Activated naive CD8-positive, alpha-beta T cell treated with anti-CD3 and anti-CD28 coated beads, Interleukin-2, amount 50 U/mL, for 24 hours (primary cell): ENCODE results near the gene BTBD9.
A peak's percentile ranks its signal among the peaks of the same experiment; 100 is the strongest.
"Not testable (repeated sequence)": the region's sequence is repeated elsewhere in the genome, so short reads cannot be mapped to it uniquely, and the experiment has no call there.

Experiments used
- ATAC-seq: fragments of 150-1000 bp; cut with Tn5 transposase; one replicate; pipeline ENCODE4 v1.10.0; 2021
- DNase-seq: peaks from one replicate; pipeline ENCODE4 v3.0.0; 2021
- H3K27ac Mint-ChIP-seq: one replicate; pipeline ENCODE4 v1.8.0; 2021; ENCODE audit warnings: mild to moderate bottlenecking, mixed read lengths
- H3K27me3 Mint-ChIP-seq: one replicate; pipeline ENCODE4 v1.8.0; 2021; ENCODE audit warnings: mixed read lengths
- H3K36me3 Mint-ChIP-seq: one replicate; pipeline ENCODE4 v1.8.0; 2021; ENCODE audit warnings: low read depth, mixed read lengths
- H3K4me1 Mint-ChIP-seq: one replicate; pipeline ENCODE4 v1.8.0; 2021; ENCODE audit warnings: mixed read lengths
- H3K4me3 Mint-ChIP-seq: one replicate; pipeline ENCODE4 v1.8.0; 2021; ENCODE audit warnings: mild to moderate bottlenecking, moderate library complexity, mixed read lengths
- H3K9me3 Mint-ChIP-seq: one replicate; pipeline ENCODE4 v1.8.0; 2021; ENCODE audit warnings: mixed read lengths

BTBD9 gene

DNA sequence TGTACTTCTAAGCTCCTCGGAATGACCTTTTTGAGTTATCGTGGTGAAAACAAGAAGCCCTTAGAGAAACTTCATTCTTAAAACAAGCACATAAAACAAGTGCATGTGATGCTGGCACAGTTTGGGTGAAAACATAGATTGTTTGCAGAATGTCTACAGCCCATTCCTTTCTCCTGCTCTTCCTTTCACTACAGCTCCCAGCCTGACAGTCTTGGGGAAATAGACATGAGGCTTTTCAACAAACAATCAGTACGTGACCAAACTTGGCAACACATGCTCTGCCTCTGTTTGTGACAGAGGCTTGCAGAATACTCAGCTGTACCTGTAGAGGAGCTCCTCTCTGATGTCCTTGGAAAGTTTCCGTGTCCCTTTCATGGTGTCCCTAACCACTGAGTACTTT lies 498.6 kb downstream of the BTBD9 start:
- Mint-ChIP-seq H3K9me3 (no peaks in the 10 kb centered on the region), H3K4me1 (peaks cover 10% of the 10 kb centered on the region), H3K4me3 (no peak overlapping the region), H3K27ac (no peak overlapping the region), H3K36me3 (peaks cover 12% of the 10 kb centered on the region), H3K27me3 (no peaks in the 10 kb centered on the region)
- ATAC-seq: no peak
- DNase-seq: no peak

DNA sequence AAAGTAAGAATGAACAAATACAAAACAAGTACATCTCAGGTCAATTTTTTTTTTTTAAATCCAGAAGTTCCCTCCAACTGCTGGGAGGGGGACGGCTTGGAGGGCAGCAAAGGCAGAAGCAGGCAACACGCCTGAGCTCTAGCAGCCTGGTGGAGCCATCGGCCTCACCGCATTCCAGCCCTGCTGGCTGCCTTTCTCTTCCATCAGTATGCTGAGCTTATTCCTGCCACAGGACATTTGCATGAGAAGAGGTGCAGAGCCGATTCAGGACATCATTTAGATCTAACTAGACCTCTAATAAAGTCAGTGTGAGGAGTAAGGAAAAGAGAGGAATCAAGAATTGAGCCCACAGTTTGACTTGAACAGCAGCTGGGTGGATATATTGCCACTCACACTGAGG lies 501.4 kb downstream of the BTBD9 start:
- no peaks in the 10 kb centered on the region for H3K9me3 Mint-ChIP-seq
- no peak for DNase-seq
- no peak overlapping the region for H3K27ac Mint-ChIP-seq
- peaks cover 21% of the 10 kb centered on the region for H3K36me3 Mint-ChIP-seq
- H3K4me1 Mint-ChIP-seq: peaks cover 10% of the 10 kb centered on the region
- no peak overlapping the region for H3K4me3 Mint-ChIP-seq
- ATAC-seq: no peak
- H3K27me3 Mint-ChIP-seq: no peaks in the 10 kb centered on the region

DNA sequence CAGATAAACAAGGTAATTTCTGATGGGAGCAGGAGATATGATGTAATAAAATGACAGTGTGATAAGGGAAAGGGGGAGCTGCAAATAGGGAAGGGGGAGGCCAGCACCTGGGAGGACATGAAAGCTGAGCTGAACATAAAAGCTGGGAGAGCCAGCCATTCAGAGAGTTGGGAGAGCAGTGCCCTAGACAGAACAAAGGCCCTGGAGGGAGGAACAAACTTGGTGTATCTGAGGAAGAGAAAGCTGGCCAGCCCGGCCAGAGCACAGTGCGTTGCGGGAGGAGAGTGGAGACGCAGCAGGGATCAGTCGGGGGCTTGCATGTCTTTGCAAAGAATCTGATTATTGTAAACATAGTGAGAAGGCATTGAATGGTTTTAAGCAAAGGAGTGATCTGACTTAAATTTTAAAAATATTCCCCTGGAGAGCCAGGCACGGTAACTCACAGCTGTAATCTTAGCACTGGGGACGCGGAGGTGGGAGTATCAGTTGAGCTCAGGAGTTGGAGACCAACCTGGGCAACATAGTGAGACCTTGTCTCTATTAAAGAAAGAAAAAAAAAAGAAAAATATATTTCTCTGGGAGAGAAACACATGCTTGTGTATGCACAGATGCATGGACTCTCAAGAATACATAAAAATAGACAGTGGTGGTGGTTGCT lies 502.0 kb downstream of the BTBD9 start:
- H3K27ac Mint-ChIP-seq: no peak overlapping the region
- no peak for ATAC-seq
- H3K9me3 Mint-ChIP-seq: no peaks in the 10 kb centered on the region
- H3K36me3 Mint-ChIP-seq: peaks cover 25% of the 10 kb centered on the region
- H3K4me3 Mint-ChIP-seq: no peak overlapping the region
- no peaks in the 10 kb centered on the region for H3K27me3 Mint-ChIP-seq
- peaks cover 8% of the 10 kb centered on the region for H3K4me1 Mint-ChIP-seq
- no peak for DNase-seq

DNA sequence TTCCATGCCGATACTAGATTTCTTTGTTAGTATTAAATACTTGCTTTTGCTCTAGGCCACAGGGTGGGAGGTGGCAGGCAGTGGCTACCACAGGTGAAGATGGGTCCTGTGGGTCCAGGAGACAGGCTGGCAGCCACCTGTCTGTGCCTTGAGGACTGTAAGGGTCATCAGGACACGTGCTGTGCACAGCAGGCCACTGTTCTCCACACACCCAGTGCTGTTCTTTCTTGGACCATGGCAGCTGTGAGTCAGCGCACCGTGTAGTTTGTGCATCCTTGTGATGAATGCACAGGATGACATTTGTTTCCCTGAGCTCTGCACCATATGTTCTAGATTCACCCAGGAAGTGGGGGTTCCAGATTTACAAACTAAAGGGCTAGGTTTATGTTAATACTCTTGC lies 503.2 kb downstream of the BTBD9 start:
- no peak for ATAC-seq
- no peak overlapping the region for H3K27ac Mint-ChIP-seq
- no peak for DNase-seq
- H3K36me3 Mint-ChIP-seq: peaks cover 27% of the 10 kb centered on the region
- H3K4me3 Mint-ChIP-seq: no peak overlapping the region
- no peaks in the 10 kb centered on the region for H3K27me3 Mint-ChIP-seq
- H3K9me3 Mint-ChIP-seq: no peaks in the 10 kb centered on the region
- peaks cover 16% of the 10 kb centered on the region for H3K4me1 Mint-ChIP-seq

DNA sequence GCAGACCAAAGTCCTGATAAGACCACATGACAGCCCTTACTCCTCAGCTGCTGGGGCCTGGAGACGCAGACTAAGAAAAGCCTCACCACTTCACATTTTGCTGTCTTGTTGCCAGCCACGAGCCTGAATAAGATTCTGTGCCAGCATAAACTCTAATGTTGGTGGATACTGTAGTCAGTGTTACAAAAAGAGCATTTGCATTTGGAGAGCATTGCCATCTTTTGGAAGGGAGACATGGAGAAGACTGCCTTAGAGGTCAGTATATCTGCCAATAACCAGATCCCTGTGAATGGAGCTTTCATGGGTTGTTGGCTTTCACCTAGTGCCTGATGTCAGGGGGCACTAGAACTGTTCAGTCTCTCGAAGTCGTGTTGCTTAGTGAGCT lies 505.0 kb downstream of the BTBD9 start:
- DNase-seq (no peak), ATAC-seq (no peak)
- Mint-ChIP-seq H3K36me3 (peaks cover 33% of the 10 kb centered on the region), H3K9me3 (no peaks in the 10 kb centered on the region), H3K27me3 (no peaks in the 10 kb centered on the region), H3K27ac (no peak overlapping the region), H3K4me3 (no peak overlapping the region), H3K4me1 (peaks cover 32% of the 10 kb centered on the region)

DNA sequence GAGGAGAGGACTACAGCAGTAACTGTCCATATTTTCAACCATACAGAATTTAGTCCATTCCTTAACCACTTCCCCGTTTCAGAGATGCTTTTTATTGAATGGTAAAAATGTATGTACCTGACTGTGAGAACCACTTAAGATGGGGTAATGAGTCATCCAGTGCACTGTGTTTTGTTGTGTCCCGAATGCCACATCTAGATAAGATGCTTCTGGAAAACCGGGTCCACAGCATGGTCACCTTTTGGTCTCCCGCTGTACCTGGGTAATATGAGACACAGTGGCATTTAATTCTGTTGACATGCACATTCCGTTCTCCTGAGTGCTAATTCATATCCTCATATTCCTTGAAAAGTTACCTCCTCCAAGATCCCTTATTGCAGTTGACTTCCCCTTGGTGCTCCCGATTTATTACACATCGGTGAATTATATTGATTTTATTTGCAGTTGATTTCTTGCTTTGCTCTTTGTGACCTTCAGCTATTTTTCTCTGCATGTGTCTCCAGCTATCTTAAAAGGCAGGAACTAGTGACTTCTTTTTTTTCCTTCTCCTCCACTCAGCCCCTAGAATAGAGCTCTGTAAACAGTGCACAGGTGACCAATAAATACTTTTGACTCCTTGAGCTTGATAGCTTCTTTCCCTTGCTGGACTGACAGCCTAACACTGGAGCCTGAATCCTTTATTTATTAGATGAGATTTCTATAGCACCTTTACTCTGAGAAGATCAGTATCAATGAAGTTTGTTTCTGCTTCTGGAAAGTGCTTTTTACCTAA lies 505.6 kb downstream of the BTBD9 start:
- DNase-seq (no peak), ATAC-seq (no peak)
- Mint-ChIP-seq H3K36me3 (peaks cover 33% of the 10 kb centered on the region), H3K4me1 (peaks cover 32% of the 10 kb centered on the region), H3K9me3 (no peaks in the 10 kb centered on the region), H3K27ac (no peak overlapping the region), H3K4me3 (no peak overlapping the region), H3K27me3 (no peaks in the 10 kb centered on the region)

DNA sequence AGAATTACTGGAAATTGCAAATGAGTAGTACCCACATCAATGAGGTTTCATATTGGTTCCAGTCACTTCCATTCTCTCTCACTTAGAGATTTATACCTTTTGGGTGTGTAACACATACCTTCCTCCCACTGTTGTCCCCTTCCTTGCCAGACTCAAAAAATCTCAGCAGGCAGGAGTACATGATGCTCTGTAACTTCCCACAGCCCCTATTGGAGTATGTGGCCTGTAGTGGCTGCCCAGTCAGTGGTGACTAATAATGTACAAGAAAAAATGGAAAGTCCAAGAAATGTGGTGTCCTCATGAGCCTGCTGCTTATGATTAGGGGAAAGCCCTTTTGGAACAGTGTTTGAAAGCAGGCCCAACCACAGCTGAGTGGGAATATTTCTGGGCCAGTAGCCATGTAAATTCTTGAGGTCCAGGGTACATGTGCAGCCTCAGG lies 508.2 kb downstream of the BTBD9 start:
- Mint-ChIP-seq H3K36me3 (peaks cover 35% of the 10 kb centered on the region), H3K9me3 (no peaks in the 10 kb centered on the region), H3K27ac (peak overlapping the region; percentile 59), H3K4me1 (peaks cover 26% of the 10 kb centered on the region), H3K27me3 (no peaks in the 10 kb centered on the region), H3K4me3 (no peak overlapping the region)
- DNase-seq (peak; percentile 5), ATAC-seq (peak; percentile 95)

DNA sequence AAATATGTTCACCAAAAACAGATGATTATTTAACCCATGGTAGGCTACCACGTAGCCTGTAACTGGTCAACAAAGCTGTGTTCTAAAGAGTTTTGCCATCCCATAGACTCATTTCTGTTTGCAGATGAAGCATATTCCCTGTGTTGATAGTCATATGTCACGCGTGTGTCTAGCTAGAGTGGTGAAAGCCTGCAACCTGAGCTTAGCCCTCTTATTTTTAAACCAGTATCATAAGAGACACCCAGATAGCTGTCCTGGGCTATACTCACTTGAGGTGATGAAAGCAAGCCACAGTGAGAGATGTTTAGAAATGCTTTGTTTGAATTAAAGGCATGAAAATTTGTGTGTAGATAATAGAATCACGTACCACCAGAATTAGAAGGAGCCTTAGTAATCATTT lies 512.4 kb downstream of the BTBD9 start:
- Mint-ChIP-seq H3K4me1 (peaks cover 24% of the 10 kb centered on the region), H3K4me3 (no peak overlapping the region), H3K27ac (no peak overlapping the region), H3K27me3 (no peaks in the 10 kb centered on the region), H3K36me3 (peaks cover 48% of the 10 kb centered on the region), H3K9me3 (no peaks in the 10 kb centered on the region)
- ATAC-seq: no peak
- no peak for DNase-seq

DNA sequence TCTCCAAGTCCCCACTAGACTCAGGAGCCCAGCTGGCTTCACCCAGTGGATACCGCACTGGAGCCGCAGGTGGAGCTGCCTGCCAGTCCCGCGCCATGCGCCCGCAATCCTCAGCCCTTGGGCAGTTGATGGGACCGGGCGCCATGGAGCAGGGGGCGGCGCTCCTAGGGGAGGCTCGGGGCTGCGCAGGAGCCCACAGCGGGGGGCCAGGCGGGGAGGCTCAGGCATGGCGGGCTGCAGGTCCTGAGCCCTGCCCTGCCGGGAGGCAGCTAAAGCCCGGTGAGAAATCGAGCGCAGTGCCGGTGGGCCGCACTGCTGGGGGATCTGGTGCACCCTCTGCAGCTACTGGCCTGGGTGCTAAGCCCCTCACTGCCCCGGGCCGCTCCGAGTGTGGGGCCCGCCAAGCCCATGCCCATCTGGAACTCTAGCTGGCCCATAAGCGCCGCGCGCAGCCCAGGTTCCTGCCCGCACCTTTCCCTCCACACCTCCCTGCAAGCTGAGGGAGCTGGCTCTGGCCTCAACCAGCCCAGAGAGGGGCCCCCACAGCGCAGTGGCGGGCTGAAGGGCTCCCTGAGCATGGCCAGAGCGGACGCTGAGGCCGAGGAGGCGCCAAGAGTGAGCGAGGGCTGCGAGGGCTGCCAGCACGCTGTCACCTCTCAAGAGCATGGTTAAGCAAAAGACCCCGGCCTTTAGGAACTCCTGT lies 515.4 kb downstream of the BTBD9 start:
- not testable (repeated sequence) for H3K9me3 Mint-ChIP-seq, ATAC-seq, H3K27me3 Mint-ChIP-seq, H3K4me3 Mint-ChIP-seq, H3K4me1 Mint-ChIP-seq, H3K27ac Mint-ChIP-seq, DNase-seq
- H3K36me3 Mint-ChIP-seq: peaks cover 58% of the 10 kb centered on the region

DNA sequence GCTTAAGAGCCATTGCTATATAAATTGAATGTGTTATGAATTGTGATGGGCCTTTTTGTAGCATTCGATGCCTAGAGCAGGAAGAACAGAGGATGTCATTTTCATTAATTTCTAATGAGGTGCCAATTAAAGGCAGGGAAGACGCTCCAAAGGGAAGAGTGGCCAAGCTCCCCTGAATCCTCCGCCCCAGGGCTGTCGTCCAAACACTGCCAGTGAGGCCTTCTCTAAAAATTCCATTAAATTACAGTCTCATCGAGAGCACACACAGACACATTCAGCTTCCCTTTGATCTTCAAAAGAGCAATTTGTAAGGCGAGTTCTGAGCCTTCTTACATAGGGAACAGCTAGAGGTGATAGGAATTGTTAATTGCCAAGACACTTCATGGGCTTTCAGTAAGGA lies 520.2 kb downstream of the BTBD9 start:
- Mint-ChIP-seq H3K36me3 (peaks cover 47% of the 10 kb centered on the region), H3K27me3 (no peaks in the 10 kb centered on the region), H3K27ac (no peak overlapping the region), H3K4me3 (no peak overlapping the region), H3K4me1 (peaks cover 2% of the 10 kb centered on the region), H3K9me3 (no peaks in the 10 kb centered on the region)
- no peak for DNase-seq
- ATAC-seq: no peak

DNA sequence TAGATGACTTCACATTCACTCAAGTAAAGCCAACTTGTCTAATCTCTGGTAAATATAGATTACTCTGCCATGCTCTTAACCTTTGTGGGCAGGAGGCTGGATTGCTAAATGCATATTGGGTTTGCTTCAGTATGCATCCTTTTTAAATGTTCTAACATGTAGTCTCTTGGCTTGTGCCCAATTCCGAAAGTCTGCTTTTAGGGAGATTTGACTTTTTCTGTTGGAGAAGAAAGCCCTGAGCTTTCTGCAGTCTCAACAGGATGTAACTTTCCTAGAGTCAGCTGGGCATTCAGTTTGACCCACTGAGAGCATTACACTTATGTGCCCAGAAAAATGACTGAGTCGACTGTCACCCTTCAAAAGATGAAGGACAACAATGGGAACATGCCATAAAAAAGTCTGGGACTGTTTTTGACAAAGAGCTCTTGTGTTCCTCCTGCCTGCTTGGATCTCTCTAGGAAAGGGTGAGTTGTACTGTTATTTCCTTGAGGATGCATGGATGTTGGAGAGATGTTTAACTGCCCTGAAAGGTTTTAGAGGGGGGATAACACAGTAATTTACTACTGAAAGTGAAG lies 520.9 kb downstream of the BTBD9 start:
- DNase-seq: no peak
- H3K27ac Mint-ChIP-seq: no peak overlapping the region
- H3K27me3 Mint-ChIP-seq: no peaks in the 10 kb centered on the region
- peaks cover 47% of the 10 kb centered on the region for H3K36me3 Mint-ChIP-seq
- no peak overlapping the region for H3K4me3 Mint-ChIP-seq
- no peaks in the 10 kb centered on the region for H3K9me3 Mint-ChIP-seq
- ATAC-seq: no peak
- peaks cover 2% of the 10 kb centered on the region for H3K4me1 Mint-ChIP-seq
